Measurements from ENCODE around the gene EIF5B.

GRCh38 chr2:99337113-99338028, at the start of gene EIF5B:
- TF ChIP-seq EZH2phosphoT487 (IDR thresholded peaks at IDR 0.05; ENCODE audit: low read depth) (no peak), CTCF (IDR thresholded peaks at IDR 0.05; ENCODE audit: low read depth, low read length) (peak; percentile 71)

Data from OCI-LY3 (cell line).